ENCODE results near the gene ZNF121.

GRCh38 chr19:9566729-9567128, 17.6 kb downstream of the ZNF121 start:
- TF ChIP-seq CTCF (IDR thresholded peaks at IDR 0.05), result no peak
- TF ChIP-seq POLR2A (IDR thresholded peaks at IDR 0.05), result no peak
